ENCODE measurements around the gene RTBDN. TPM values are rescaled to one million over a fixed set of nuclear protein-coding genes. Genes with fewer than 3 reads are reported as not detected.

The RTBDN gene
- total and polyA plus RNA-seq, 2 of the 8 experiments (the other 6 are each of a cell fraction or from before 2014, with no cell fraction given): 4.0 to 4.8 TPM

DNA sequence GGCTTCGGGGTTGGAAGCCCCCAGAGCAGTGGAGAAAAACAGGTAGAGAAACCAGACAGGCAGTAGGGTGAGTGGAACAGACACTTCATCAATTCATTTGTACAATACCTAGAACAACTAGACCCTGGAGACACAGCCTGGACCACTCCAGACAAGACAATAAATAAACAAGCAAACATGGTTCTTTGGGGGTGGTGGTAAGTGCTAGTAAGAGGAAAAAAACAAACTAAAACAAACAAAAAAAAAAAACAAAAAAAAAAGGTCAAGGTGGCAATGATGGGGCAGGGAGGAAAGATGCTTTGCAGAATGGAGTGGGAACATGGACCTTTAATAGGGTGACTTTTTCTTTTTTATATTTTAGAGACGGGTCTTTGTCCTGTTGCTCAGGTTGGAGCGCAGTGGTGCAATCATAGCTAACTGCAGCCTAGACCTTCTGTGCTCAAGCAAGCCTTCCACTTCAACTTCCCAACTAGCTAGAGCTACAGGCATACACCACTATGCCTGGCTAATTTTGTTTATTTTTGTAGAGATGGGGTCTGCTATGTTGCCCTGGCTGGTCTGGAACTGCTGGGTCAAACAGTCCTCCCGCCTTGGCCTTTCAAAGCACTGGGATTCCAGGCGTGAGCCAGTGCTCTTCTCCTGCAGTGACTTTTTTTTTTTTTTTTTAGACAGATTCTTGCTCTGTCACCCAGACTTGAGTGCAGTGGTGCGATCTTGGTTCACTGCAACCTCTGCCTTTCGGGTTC, 40.0 kb downstream of the RTBDN start:
- 0 out of 2 replicates have a peak overlapping the region, but pooled peaks have one; percentile 0 for H3K18ac ChIP-seq (ENCODE audit: extremely low read depth, low read length)
- peak overlapping the region; percentile 95 for H4K8ac ChIP-seq (ENCODE audit: extremely low read depth, insufficient read depth, low read length)
- H3K79me1 ChIP-seq (ENCODE audit: low read depth, low read length): no peaks in the 10 kb centered on the region
- H2BK15ac ChIP-seq (ENCODE audit: low read length): no peak overlapping the region
- 0 out of 2 replicates have a peak overlapping the region, but pooled peaks have one; percentile 75 for H2BK5ac ChIP-seq (ENCODE audit: low read depth, low read length)
- ChIA-PET CTCF (ENCODE audit: partially characterized antibody) (interaction anchor here (0.7 to 17.9 kb wide), 7 partner anchors 14 to 99 kb away, joined by 3 to 288 read pairs (median 8); no protein-coding TSS in a partner anchor), POLR2A (ENCODE audit: partially characterized antibody) (interaction anchor here (1.1 to 15.2 kb wide), 5 partner anchors 9 to 358 kb away, joined by 3 to 317 read pairs (median 4); partner anchors contain the start of gene HOOK2)
- H3K4me2 ChIP-seq (ENCODE audit: insufficient read depth in 1 of 2, low read depth in 2 of 2, low read length in 2 of 2): peak overlapping the region; percentile 74 to 97
- no peak overlapping the region for H2BK120ac ChIP-seq (replicated peaks; ENCODE audit: low read depth, low read length)
- H2AK5ac ChIP-seq (ENCODE audit: low read depth, low read length): no peak overlapping the region; the same call in 1 of the 2 replicates
- FAIRE-seq (no peak), DNase-seq (ENCODE audit: low read depth in 1 of 2, low spot score in 2 of 2) (no peak)
- H3K9me3 ChIP-seq (ENCODE audit: insufficient read depth in 2 of 2, low read depth in 1 of 2, low read length in 1 of 2): no peaks in the 10 kb centered on the region
- peaks cover 5 to 26% (median 17%) of the 10 kb centered on the region in 4 experiments for H3K4me1 ChIP-seq (replicated peaks in 1 of 4; ENCODE audit: control insufficient read depth in 3 of 4, insufficient read depth in 4 of 4, low read length in 3 of 4)
- no peak overlapping the region for H4K5ac ChIP-seq (ENCODE audit: insufficient read length, low read depth, low read length)
- H4K91ac ChIP-seq (replicated peaks; ENCODE audit: insufficient read length, low read length): peak overlapping the region; percentile 29
- H3K27me3 ChIP-seq (replicated peaks in 1 of 4; ENCODE audit: control insufficient read depth in 3 of 4, extremely low read depth in 1 of 4, insufficient read depth in 3 of 4, low read length in 3 of 4): peaks cover 0 to 18% (median 13%) of the 10 kb centered on the region in 4 experiments; a peak in 5 of 7 replicates
- 72% methylated on average over 7 of the region's 7 CpGs; no CpG with 5 or more reads in 1 of the 2 experiments for WGBS, 2 experiments (ENCODE audit: extremely low coverage in 1 of 2, insufficient coverage in 1 of 2, insufficient read length in 1 of 2, insufficient replicate concordance in 2 of 2, low coverage in 1 of 2, low lambda C conversion rate in 2 of 2, missing lambda C conversion rate in 1 of 2)
- H3K36me3 ChIP-seq (ENCODE audit: control insufficient read depth in 2 of 4, insufficient read depth in 4 of 4, low read length in 3 of 4): peaks cover under 1 to 6% (median 3%) of the 10 kb centered on the region in 4 experiments; a peak in 6 of 8 replicates
- peak overlapping the region in 2 of 4 experiments; percentile 75; a peak in 5 of 7 replicates for H3K9ac ChIP-seq (replicated peaks in 1 of 4; ENCODE audit: extremely low read depth in 1 of 4, low read depth in 3 of 4, low read length in 3 of 4)
- TF ChIP-seq SP1 (IDR thresholded peaks at IDR 0.05; ENCODE audit: low read depth, low read length) (no peak), ASH2L (IDR thresholded peaks at IDR 0.05; ENCODE audit: low read length) (peak; percentile 43)
- no peak overlapping the region; the same call in 1 of the 2 replicates for H2BK12ac ChIP-seq (ENCODE audit: low read depth, low read length)
- H3K23ac ChIP-seq (ENCODE audit: insufficient read length): no peak overlapping the region
- no peak overlapping the region for H3K4ac ChIP-seq (replicated peaks; ENCODE audit: insufficient read length, low read depth, low read length)
- H3K23me2 ChIP-seq (ENCODE audit: low read depth, low read length): peaks cover 29% of the 10 kb centered on the region
- H2BK20ac ChIP-seq (ENCODE audit: low read length): no peak overlapping the region
- H3K56ac ChIP-seq (replicated peaks; ENCODE audit: insufficient read length, low read depth, low read length): no peak overlapping the region
- H4K20me1 ChIP-seq (replicated peaks in 1 of 2; ENCODE audit: control insufficient read depth in 1 of 2, insufficient read depth in 2 of 2, low read length in 2 of 2): no peaks in the 10 kb centered on the region
- H2AFZ ChIP-seq (ENCODE audit: low read length): no peak overlapping the region
- no peaks in the 10 kb centered on the region for H3K79me2 ChIP-seq (ENCODE audit: control insufficient read depth in 1 of 2, insufficient read depth in 2 of 2, low read length in 2 of 2)
- peak overlapping the region; percentile 88; the same call in 1 of the 2 replicates for H3K27ac ChIP-seq (ENCODE audit: low read depth, low read length)
- H3K4me3 ChIP-seq (ENCODE audit: extremely low read depth in 1 of 4, insufficient read depth in 2 of 4, low read depth in 3 of 4, low read length in 4 of 4): peak overlapping the region; percentile 19 to 71 (median 54); a peak in 7 of 8 replicates
- no peak overlapping the region for H3K14ac ChIP-seq (ENCODE audit: insufficient read length)

Measured in H1 (cell line).